Endothelial cell of umbilical vein (primary cell): ENCODE results near the gene KIF2C. TPM values are rescaled to one million over a fixed set of nuclear protein-coding genes. Genes with fewer than 3 reads are reported as not detected.

Experiments used
- BruUV-seq: library from RNA; stranded (reverse); fragments of 400-500 nt; replicated peaks from 2 replicates; lab custom pipeline; 2021; lab: Mats Ljungman, UMichigan
- CTCF ChIA-PET: fragments of 300-600, 350-600 bp; sonication (Branson Sonifier 250); formaldehyde crosslinking; loops from one replicate; lab custom pipeline; 2021; ENCODE audit warnings: antibody characterized with exemption, inconsistent platforms; lab: Charles Lee
- POLR2A ChIA-PET: fragments of 300-600, 350-600 bp; sonication (Branson Sonifier 250); formaldehyde crosslinking; loops from one replicate; lab custom pipeline; 2021; ENCODE audit warnings: antibody characterized with exemption, inconsistent platforms; lab: Charles Lee
- DNase-seq: peaks from one replicate; pipeline ENCODE4 v3.0.0-alpha.2; 2011; ENCODE audit warnings: low read depth, low spot score
- FAIRE-seq: peaks from 2 replicates; lab custom pipeline; 2011; peaks lifted over from hg19 to GRCh38; lab: Jason Lieb, UNC
- H2AFZ ChIP-seq: 2 replicates; pipeline ENCODE4 v1.6.0; 2012; ENCODE audit warnings: low read depth, low read length, control low read depth, inconsistent platforms
- H3K27ac ChIP-seq: 2 replicates; pipeline ENCODE4 v1.5.1; 2011; ENCODE audit warnings: low read depth, mild to moderate bottlenecking, control low read depth, low read length, moderate library complexity; ENCODE audit not compliant: insufficient read depth
- H3K27me3 ChIP-seq, 2 experiments: 2 replicates each; pipeline versions ENCODE4 v1.6.0 to v1.6.1; 2011; ENCODE audit warnings: low read length in 2 of 2, mixed read lengths in 1 of 2; ENCODE audit not compliant: control insufficient read depth in 2 of 2, insufficient read depth in 2 of 2
- H3K36me3 ChIP-seq, 2 experiments: 2 replicates in 1 of 2; 3 replicates in 1 of 2; pipeline ENCODE4 v1.5.1; 2011; ENCODE audit warnings: low read length in 2 of 2, mild to moderate bottlenecking in 1 of 2, moderate library complexity in 1 of 2; ENCODE audit not compliant: control insufficient read depth in 2 of 2, insufficient read depth in 2 of 2; ENCODE audit errors: extremely low read depth in 1 of 2
- H3K4me1 ChIP-seq: 3 replicates; pipeline ENCODE4 v1.5.1; 2011; ENCODE audit warnings: mild to moderate bottlenecking, low read length; ENCODE audit not compliant: control insufficient read depth, insufficient read depth; ENCODE audit errors: extremely low read depth
- H3K4me2 ChIP-seq: 2 replicates; pipeline ENCODE4 v1.6.1; 2011; ENCODE audit warnings: low read length, control low read depth, mixed read lengths; ENCODE audit not compliant: insufficient read depth
- H3K4me3 ChIP-seq, 3 experiments: fragments of 200-600 bp in 1 of 3; sonication (generic), shearing (Covaris generic) in 1 of 3; replicated peaks in 1 of 3; 2 replicates each; pipeline ENCODE4 v1.5.1; 2011 to 2016; ENCODE audit warnings: control low read depth in 3 of 3, low read length in 3 of 3, mild to moderate bottlenecking in 2 of 3, inconsistent platforms in 1 of 3, low read depth in 1 of 3, moderate library complexity in 1 of 3; ENCODE audit not compliant: insufficient read depth in 1 of 3
- H3K79me2 ChIP-seq: 2 replicates; pipeline ENCODE4 v1.6.0; 2012; ENCODE audit warnings: low read length, inconsistent platforms; ENCODE audit not compliant: control insufficient read depth, insufficient read depth
- H3K9ac ChIP-seq: replicated peaks from 2 replicates; pipeline ENCODE3; 2011; ENCODE audit warnings: low read length, control low read depth; ENCODE audit not compliant: insufficient read depth; ENCODE audit errors: extremely low read depth
- H3K9me1 ChIP-seq: replicated peaks from 3 replicates; pipeline ENCODE4 v1.6.0; 2011; ENCODE audit warnings: mild to moderate bottlenecking, low read length; ENCODE audit not compliant: control insufficient read depth, insufficient read depth; ENCODE audit errors: extremely low read depth
- H3K9me3 ChIP-seq: replicated peaks from 2 replicates; pipeline ENCODE4 v1.5.1; 2012; ENCODE audit warnings: low read length, inconsistent platforms; ENCODE audit not compliant: control insufficient read depth, insufficient read depth
- H4K20me1 ChIP-seq: replicated peaks from 2 replicates; pipeline ENCODE3; 2011; ENCODE audit warnings: mild to moderate bottlenecking, low read length; ENCODE audit not compliant: control insufficient read depth, insufficient read depth; ENCODE audit errors: extremely low read depth
- CTCF ChIP-seq, 2 donors: IDR thresholded peaks; 1 replicate in 1 of 2; 2 replicates in 1 of 2; pipeline ENCODE4 v1.5.1; 2011; ENCODE audit warnings: low read length in 2 of 2, mild to moderate bottlenecking in 2 of 2, moderate library complexity in 2 of 2, control low read depth in 1 of 2, inconsistent platforms in 1 of 2, low read depth in 1 of 2; ENCODE audit not compliant: insufficient read depth in 1 of 2; ENCODE audit errors: extremely low read depth in 1 of 2
- EZH2 ChIP-seq: IDR thresholded peaks from 2 replicates; pipeline ENCODE4 v1.6.1; 2012; ENCODE audit warnings: borderline replicate concordance, low read depth, mild to moderate bottlenecking, moderate library complexity, low read length, inconsistent platforms; ENCODE audit not compliant: severe bottlenecking
- FOS ChIP-seq: IDR thresholded peaks from 2 replicates; pipeline ENCODE4 v1.6.1; 2011; ENCODE audit warnings: mild to moderate bottlenecking, low read length, moderate library complexity, borderline replicate concordance; ENCODE audit not compliant: insufficient read depth
- GATA2 ChIP-seq: IDR thresholded peaks from 2 replicates; pipeline ENCODE4 v1.7.0; 2011; ENCODE audit warnings: low read depth, mild to moderate bottlenecking, moderate library complexity, mixed read lengths, low read length; ENCODE audit not compliant: insufficient read length, insufficient read depth
- JUN ChIP-seq: IDR thresholded peaks from 2 replicates; pipeline ENCODE4 v1.6.1; 2011; ENCODE audit warnings: borderline replicate concordance, low read depth; ENCODE audit not compliant: insufficient read length, insufficient read depth
- MAX ChIP-seq: IDR thresholded peaks from 2 replicates; pipeline ENCODE4 v1.6.1; 2011; ENCODE audit not compliant: insufficient read depth, insufficient read length
- MYC ChIP-seq: IDR thresholded peaks from one replicate; pipeline ENCODE4 v1.6.1; 2011; ENCODE audit warnings: mild to moderate bottlenecking, low read depth, low read length
- POLR2A ChIP-seq: IDR thresholded peaks from 2 replicates; pipeline ENCODE4 v1.6.1; 2012; ENCODE audit warnings: low read depth, mild to moderate bottlenecking, control low read depth, low read length
- POLR2AphosphoS5 ChIP-seq: IDR thresholded peaks from 2 replicates; pipeline ENCODE4 v1.6.1; 2012; ENCODE audit warnings: low read depth, mild to moderate bottlenecking, control low read depth, low read length, moderate library complexity; ENCODE audit not compliant: insufficient read depth
- dilution Hi-C: fragments of 300-500 bp; cut with MboI; formaldehyde crosslinking; loops from one replicate; pipeline ENCODE4 v1.15.0; 2019; ENCODE audit warnings: low sequenced_read_pairs; ENCODE audit not compliant: extremely low pct_ligation_motif_present
- intact Hi-C: fragments of 100-400 bp; cut with micrococcal nuclease; formaldehyde crosslinking; loops from one replicate; pipeline ENCODE4 v1.10.0; 2022
- polyA plus RNA-seq, 4 experiments: library from polyadenylated mRNA; depleted of rRNA in 3 of 4; stranded (reverse) in 3 of 4; unstranded in 1 of 4; fragments of >200 nt; gene quantifications; 2 replicates each; pipeline versions ENCODE4 v1.2.1 to v1.2.3, GENCODE V29; 2011 to 2012; ENCODE audit warnings: missing spikeins in 1 of 4
- total RNA-seq: library from RNA; stranded (reverse); gene quantifications from 2 replicates; pipeline ENCODE4 v1.2.3, GENCODE V29; 2021

Gene KIF2C
- total and polyA plus RNA-seq, 2 donors (not counting 3 experiments of a cell fraction or from before 2014, with no cell fraction given), result 27.1 to 53.7 TPM

- CTCF ChIA-PET, result interaction anchor here (0.8 kb wide), 1 partner anchor 24 kb away, joined by 3 read pairs; no protein-coding TSS in a partner anchor
- no peak for FAIRE-seq
Measured at GRCh38 chr1:44705470-44705869, 34.2 kb upstream of the KIF2C start.

GRCh38 chr1:44705938-44706337 lies 33.7 kb upstream of the KIF2C start:
- Histone ChIP-seq H3K9me3 (no peaks in the 10 kb centered on the region), H3K4me3 (no peak overlapping the region), H3K27me3 (peaks cover 2 to 4% of the 10 kb centered on the region in 2 experiments), H3K9me1 (no peaks in the 10 kb centered on the region), H3K79me2 (no peaks in the 10 kb centered on the region), H3K4me2 (no peak overlapping the region), H3K9ac (no peak overlapping the region), H3K4me1 (peaks cover 2% of the 10 kb centered on the region), H4K20me1 (no peaks in the 10 kb centered on the region), H2AFZ (no peak overlapping the region), H3K36me3 (no peaks in the 10 kb centered on the region), H3K27ac (no peak overlapping the region)
- ChIA-PET POLR2A (no interaction called here), CTCF (interaction anchor here (0.8 to 1.5 kb wide), 2 partner anchors 12 to 23 kb away, joined by 3 to 6 read pairs; no protein-coding TSS in a partner anchor)
- no TSS peak for BruUV-seq
- dilution Hi-C loops (no loop called here), intact Hi-C loops (no loop called here)
- no peak for DNase-seq
- no peak for FAIRE-seq
- TF ChIP-seq MAX (no peak), JUN (no peak), POLR2A (no peak), EZH2 (no peak), MYC (no peak), GATA2 (no peak), POLR2AphosphoS5 (no peak), FOS (no peak), CTCF (IDR thresholded peaks at IDR 0.05; ENCODE audit: extremely low read depth in 1 of 2, insufficient read depth in 1 of 2, low read depth in 1 of 2, low read length in 2 of 2) (no peak)

More at GRCh38 chr1:44705470-44705869, 34.2 kb upstream of the KIF2C start:
- Histone ChIP-seq H3K9me1 (no peaks in the 10 kb centered on the region), H3K4me3 (no peak overlapping the region), H3K9me3 (no peaks in the 10 kb centered on the region), H3K9ac (no peak overlapping the region), H3K27ac (no peak overlapping the region), H3K36me3 (no peaks in the 10 kb centered on the region), H3K4me2 (no peak overlapping the region), H4K20me1 (no peaks in the 10 kb centered on the region), H2AFZ (no peak overlapping the region), H3K27me3 (peaks cover 2% of the 10 kb centered on the region in 2 experiments), H3K4me1 (peaks cover 2% of the 10 kb centered on the region), H3K79me2 (no peaks in the 10 kb centered on the region)
- intact Hi-C loops (no loop called here), dilution Hi-C loops (no loop called here)
- POLR2A ChIA-PET, result no interaction called here
- no peak for TF ChIP-seq CTCF (IDR thresholded peaks at IDR 0.05; ENCODE audit: extremely low read depth in 1 of 2, insufficient read depth in 1 of 2, low read depth in 1 of 2, low read length in 2 of 2)
- no peak for TF ChIP-seq POLR2A
- no TSS peak for BruUV-seq
- DNase-seq, result no peak
